Brain pericyte (primary cell): Measurements from ENCODE around the gene NRGN.

Experiments
- DNase-seq: peaks from one replicate; pipeline ENCODE4 v3.0.0-alpha.2; 2012; ENCODE audit warnings: low read depth, low spot score

The NRGN gene

DNA sequence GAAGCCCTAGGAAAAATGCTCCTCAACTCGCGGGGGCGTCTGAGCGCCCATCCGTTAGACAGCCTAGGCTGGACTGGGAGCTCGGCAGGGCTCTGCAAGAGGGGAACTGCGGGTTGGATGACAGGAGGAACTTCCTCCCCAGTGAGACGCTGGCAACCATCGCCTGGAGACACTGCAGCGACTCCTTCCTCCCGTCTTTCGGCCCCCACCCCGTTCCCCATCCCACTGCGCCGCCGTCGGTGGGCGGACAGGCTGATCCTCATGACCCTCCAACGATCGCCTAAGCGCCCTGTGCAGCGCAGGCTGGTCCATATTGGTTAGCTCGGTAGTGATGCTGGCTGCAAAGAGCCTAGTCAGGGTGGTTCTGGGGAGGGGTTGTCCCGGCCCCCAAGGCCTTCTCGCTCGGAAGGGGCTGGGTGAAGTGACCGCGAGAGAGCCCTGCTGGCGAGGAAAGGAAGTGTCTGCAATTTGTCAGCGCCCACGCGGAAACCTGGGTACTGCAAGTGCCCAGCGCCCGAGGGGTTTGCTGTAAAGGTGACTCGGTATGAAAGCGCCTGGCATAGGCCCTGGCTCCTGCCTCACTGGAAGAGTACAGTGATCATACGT lies 638 bp downstream of the NRGN start:
- DNase-seq, result no peak

DNA sequence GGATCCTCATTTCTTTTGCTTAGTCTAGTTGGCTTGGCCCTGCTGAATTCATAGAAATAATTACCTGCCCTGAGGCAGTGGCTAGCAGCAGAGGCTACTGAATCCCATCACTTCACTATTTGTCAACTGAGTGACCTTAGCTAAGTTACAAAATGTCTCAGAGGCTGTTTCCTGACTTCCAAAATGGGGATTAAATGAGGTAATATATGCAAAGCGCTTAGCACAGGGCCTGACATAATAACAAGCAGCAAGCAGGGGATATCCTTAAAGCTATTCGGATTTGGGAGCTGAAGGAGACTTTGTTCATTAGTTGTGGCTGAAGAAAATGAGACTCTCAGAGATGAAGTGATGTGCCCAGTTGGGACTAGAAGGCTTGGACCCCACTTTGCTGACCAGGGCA lies 2.8 kb downstream of the NRGN start:
- no peak for DNase-seq

DNA sequence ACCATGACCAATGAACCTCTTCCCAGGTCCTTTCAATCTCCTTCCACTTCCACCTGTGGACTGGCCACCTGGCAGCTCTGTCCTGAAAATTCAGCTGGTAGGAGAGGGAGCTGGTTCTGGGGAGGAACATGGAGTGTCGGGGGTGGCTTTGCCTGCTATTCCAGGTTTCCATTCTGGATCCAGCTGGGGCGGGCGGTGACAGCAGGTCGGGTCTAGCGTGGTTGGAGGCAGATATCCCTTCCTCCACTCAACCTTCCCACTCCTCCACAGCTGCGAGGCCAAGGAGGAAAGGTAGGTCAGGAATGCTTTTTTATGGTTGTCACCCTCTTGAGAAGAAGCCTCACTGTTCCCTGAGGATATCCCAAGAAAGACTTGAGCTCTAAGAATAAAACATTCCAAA lies 3.3 kb downstream of the NRGN start:
- no peak for DNase-seq

DNA sequence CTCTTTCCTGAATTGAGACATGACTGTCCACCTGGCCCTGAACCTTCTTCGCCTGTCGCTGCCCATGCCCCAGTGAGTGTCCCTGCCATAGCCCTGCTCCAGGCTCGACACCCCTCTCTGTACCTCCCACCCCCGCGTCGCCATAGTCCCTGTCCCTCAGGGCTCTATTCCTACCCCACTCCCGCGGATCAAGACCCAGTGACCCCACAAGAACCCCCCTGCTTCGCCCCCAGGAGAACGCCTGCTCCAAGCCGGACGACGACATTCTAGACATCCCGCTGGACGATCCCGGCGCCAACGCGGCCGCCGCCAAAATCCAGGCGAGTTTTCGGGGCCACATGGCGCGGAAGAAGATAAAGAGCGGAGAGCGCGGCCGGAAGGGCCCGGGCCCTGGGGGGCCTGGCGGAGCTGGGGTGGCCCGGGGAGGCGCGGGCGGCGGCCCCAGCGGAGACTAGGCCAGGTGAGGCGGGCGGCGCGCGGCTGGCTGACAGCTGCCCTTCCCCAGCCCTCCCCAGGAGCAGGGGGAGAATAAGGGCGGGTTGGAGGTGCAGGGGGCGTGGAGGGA lies 5.6 kb downstream of the NRGN start:
- DNase-seq, result no peak

DNA sequence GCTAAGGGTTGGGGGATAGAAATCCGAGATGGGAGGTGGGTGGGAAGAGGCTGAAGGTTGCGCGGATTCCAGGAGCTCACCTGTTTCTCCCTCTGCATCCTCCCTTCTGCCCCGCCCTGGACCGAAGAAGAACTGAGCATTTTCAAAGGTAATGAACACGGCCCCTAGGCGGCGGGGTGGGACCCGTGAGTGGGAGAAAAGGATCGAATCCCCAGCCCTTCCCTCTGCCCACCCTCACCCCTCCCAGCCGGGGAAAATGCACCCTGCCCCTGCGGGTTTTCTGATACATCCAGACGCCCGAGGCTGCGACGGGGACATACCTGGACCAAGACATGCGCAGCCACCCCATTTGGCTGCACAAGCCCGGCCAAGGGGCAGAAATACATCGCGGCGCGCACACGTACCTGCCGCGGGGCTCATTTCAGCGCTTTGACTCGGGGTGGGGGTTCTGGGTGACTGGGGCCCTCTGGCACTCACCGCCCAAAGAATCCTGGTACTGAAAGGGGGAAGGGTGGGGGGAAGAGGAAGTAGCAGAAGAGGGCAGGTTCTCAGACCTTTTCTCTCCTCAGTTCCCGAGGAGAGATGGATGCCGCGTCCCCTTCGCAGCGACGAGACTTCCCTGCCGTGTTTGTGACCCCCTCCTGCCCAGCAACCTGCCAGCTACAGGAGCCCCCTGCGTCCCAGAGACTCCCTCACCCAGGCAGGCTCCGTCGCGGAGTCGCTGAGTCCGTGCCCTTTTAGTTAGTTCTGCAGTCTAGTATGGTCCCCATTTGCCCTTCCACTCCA lies 6.3 kb downstream of the NRGN start:
- no peak for DNase-seq

DNA sequence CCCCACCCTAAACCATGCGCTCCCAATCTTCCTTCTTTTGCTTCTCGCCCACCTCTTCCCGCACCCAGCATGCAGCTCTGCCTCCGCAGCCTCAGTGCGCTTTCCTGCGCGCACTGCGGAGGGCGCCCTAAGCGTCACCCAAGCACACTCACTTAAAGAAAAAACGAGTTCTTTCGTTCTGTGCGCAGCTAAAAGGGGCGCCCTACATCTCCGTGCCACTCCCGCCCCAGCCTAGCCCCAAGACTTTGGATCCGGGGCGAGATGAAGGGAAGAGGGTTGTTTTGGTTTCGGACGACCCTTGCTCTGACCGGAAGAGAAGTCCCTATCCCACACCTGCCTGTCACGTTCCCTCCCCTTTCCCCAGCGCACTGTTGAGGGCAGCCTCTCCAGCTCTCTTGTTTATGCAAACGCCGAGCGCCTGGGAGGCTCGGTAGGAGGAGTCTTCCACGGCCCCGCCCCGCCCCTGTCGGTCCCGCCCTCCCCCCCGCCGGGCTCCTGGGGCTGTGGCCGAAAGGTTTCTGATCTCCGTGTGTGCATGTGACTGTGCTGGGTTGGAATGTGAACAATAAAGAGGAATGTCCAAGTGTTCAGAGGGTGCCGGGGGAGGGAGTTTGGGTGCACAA lies 7.0 kb downstream of the NRGN start:
- no peak for DNase-seq

DNA sequence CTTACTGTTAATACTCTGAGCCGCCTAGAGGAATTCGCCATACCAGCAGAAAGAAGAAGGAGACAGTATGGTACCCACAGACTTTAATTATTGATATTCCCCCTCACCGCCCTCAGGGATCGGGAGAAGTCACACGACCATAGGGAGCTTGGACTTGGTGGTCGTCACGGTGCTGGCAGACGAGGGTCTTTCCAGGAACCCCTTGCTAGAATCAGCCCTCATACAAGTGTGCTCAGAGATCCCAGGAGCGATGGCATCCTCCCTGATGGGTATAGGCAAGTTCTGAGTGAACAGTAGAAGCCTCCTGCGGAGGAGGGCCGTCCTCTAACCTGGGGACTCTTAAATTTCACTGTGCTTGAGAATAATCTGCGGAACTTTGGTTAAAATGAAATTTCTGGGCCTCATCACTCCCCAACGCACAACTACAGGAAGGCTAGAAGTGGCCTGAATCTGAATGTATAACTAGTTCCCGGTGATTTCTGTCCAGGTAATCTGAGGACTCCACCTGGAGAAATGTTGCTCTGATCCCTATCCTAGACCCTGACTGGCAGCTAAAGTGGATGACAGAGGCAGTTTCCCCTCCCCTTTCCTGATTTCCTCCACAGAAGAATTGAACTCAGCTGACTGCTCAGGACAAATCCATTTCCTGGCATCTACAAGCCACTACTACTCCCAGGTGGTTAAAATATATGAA lies 7.8 kb downstream of the NRGN start:
- no peak for DNase-seq

DNA sequence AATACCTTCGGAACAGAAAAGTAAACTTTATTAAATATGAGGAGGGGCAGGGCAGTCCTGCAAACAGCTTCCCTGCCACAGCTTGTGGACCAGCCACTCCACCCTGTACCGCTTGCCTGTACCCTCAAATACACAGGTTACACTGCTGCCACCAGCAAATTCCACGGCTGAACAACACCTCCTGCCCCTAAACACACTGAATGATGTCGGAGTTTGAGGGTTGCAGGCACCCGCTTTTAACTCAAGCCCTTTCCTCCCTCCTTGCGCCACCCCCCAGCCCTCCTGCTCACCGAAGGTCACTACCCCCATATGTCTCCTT lies 8.3 kb downstream of the NRGN start:
- DNase-seq, result no peak

DNA sequence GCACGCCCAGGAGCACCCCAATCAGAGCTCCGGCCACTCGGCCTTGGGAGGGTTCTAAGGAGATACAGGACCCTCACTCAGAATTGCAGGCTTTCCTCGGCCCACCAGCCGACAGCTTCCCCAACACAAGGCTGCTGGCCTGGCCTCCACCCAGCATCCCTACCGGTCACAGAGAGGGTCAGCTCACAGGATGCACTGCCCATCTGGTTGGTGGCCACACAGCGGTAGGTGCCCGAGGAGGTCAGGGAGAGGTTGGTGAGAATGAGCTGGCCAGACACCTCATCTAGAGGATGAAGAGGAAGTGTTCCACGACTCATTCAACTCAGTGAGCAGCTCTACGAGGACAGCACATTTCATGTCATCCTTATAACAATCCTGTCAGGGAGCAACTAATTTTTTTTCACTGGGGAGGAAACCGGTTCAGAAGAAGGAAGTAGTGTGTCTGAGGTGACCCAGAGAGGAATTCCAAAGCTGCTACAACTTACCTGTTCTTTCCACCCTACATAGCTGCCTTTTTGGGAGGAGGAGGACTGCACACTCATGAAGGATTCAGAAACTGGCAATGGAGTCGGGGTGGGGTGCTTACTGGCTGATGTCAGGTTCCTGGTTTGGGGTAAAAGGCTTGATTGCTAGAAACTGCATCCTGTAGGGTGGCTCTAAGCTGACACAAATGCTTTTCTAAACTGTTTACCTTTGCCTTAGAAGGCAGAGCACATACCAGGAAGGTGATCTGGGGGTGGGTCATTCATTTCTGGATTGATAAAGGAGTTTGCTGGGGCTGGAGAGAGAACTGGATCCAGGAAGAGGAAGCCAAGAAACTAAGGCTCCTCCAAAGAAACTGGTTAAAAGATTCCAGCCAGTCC lies 9.0 kb downstream of the NRGN start:
- no peak for DNase-seq

DNA sequence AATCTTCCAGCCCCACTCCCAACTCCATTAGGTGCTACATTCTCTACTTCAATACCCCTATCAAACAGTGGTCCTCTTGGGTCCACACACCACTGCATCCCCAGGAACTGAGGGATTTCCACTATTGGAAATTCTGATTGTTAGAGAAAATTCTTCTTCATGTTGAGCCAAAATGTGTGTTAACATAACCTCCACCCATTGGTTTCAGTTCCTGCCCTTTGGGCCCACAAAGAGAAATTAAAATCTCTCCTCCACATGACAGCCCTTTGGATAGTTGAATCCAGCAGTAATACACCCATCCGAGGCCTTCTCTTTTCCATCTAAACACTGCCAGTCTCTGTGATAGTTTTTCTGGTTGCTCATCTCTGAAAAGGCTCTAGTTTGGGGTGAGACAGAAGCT lies 10.2 kb downstream of the NRGN start:
- DNase-seq, result no peak

DNA sequence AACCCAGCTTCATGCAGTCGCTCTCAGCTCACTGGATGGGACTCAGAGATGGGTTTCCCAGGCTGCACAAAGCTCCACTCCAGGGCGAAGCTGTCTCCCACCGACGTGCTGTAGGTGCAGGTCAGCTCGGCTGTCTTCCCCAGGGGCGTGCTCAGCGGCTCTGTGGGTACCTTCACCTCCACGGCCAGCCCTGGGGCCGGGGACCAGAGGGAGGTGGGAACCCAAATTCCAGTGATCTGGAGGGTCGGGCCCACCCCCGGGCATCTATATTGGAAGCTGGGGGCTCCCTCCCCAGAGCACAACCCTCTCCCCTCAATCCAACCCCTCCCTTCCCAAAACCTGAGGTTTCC lies 11.6 kb downstream of the NRGN start:
- DNase-seq, result no peak

DNA sequence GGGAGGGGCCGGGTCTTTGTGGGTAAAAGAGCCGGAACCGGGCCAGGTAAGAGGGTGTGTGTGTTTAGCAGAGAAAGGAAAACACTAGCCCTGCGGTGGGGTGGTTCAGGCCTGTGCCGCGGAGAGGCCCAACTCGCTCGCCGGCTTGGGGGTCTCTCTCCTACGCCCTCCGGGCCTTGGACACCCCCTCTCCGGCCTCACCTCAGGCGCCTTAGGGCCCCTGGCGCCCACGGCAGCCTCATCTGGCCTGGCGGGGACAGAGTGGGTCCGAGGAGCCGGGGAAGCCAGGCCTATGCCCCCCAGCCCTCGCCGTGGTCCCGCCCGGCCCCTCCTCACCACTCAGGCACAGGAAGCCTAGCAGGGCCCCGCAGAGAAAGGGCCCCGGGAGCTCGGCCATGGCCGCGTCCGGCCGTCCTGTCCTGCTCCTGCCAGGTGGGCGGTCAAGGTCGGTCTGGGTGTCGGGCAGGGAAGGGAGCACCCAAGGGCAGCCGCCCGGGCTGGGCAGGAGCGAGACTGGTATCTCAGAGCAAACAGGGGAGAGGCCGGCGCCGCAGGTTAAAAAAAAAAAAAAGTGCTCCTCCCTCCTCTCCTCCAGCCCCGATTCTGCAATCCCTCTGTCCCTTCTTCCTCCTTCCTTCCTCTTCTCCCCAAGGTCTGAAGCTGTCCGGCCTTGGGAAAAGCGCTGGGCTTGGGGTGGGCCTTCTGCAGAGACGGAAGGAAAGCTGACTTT lies 12.2 kb downstream of the NRGN start, which contains the start of gene VSIG2:
Gene VSIG2 (minus strand): TSS at position 515 of the 730 bp plus-strand sequence. CDS start 118 bp downstream, at position 397.
- DNase-seq, result no peak

DNA sequence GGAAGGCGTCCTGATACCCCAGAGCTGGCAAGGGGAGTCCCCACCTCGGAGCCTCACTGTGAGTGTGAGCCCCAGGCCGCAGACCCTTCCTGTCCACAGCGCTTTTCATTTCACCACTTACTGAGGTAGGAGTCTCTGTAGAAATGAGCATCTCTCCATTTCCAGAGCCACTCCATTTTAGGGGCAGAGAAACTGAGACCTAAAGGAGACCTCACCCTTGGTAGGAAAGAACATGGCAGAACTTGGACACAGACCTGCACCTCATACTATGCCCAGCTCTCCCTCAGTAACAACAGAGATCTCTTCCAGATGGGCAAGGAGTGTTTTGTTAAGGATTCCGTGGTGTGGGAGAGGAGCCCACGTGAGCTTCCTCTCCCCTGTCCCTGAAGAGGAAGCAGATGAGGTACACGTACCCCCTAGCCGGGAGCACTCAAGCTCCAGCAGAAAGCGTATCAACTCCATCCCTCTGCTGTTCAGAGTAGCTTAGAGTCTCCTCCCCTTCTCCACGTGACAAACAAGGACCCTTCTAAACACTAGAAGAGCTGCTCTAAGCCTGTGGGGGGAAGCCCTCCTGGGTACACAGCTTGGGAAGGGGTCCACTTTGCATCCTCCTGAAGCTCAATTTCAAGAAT lies 12.8 kb downstream of the NRGN start:
- no peak for DNase-seq

DNA sequence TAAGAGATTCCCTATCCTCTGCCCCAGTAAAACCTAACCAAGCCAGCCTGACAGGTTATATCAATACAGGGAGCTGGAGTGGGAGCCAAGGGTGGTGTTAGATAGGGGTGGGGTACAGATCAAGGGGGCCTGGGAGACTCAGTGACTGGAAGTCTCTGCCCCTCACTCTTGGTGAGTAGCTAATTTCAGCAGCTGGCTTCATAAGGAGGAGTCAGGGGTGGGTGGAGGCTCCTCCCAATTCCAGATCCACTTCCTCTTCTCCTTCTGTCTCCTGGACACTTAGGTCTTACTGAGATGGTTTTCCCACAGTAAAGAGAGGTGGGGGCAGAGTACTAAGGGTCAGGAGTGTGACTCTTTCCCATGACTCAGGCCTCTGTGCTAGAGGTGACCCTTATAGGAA lies 13.5 kb downstream of the NRGN start:
- DNase-seq, result no peak

DNA sequence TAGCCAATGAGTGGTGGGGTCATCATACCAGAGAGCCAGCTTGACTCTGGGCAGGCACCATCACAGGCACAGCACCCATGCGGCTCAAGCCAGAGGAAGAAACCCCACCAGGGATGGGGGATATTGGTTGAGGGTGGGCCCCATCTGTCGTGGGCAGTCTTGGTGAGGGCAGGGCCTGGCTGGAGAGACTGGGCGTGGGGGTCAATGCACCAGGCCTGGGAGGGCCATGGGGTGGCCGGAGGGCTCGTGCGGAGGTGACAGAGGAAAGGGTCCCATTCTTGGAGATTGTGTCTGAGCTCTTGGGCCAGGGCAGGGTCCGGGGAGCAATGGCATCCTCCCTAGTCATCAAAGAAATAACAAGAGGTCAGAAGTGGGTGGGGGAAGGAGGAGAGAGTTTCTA lies 13.9 kb downstream of the NRGN start:
- DNase-seq, result no peak

DNA sequence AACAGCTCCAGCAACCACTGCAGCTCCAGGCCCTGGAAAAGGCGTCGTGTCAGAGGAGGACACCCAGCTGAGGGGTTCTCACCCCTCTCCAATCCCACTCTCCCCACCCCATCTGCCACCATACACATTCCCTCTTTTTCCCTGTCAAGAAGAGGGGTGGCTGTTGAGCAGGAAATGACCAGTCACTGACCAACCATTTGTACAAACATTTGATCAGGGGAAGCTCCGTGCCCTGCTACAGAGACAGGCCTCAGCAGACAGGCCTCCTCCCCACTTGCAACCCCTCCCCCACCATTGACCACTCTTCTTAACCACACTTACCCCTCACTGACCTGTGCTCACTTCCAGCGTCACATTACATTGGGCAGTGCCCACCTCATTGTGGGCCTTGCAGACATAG lies 14.6 kb downstream of the NRGN start:
- no peak for DNase-seq

DNA sequence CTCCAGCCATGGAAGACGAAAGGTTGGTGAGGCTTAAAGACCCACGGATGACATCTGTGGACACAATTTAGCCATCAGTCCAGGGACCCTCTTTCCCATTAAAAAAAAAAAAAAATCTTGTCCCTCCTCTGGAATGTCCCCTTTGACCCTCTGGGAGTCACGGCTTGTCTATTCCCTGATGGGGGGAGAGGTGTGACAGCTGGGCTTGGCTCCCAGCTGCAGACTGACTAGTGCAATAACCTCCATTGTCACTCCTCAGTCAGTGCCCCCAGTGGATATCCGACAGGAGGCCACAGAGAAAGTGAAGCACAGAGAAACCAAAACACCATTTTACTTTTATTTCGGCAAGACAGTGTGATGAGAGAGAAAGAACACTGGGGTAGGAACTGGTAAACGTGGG lies 15.0 kb downstream of the NRGN start:
- no peak for DNase-seq

DNA sequence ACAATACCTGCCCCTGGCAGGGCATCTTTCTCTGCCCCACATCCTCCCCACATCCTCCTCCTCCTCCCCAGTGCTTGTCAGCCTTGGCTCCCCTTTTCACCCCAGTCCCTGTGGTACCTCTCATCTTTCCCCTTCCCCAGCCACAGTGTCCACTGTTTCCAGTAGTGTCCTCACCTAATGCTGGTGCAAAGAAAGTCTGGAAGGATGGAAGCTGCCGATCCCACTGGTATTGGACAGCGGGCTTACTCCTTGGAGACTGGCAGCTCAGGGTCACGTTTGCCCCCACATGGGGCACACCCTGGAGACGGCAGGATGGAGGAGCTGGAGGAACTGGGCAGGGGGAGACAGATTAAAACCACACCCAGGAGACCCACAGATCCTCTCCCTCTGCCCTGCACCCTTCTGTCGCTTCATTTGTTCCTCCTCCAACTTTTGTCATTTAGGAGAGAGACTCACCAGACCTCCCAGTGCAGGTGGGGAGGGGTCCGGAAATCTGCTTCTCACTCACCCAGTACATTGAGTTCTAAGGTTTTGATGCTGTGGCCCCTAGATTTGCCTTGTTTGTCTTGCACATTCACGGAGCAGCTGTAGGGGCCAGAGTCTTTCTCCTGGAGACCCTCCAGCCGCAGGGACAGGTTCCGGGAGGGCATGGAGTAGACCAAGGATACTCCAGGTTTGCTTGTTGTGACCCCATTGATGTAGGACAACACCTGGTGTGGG lies 16.5 kb downstream of the NRGN start:
- DNase-seq, result no peak

DNA sequence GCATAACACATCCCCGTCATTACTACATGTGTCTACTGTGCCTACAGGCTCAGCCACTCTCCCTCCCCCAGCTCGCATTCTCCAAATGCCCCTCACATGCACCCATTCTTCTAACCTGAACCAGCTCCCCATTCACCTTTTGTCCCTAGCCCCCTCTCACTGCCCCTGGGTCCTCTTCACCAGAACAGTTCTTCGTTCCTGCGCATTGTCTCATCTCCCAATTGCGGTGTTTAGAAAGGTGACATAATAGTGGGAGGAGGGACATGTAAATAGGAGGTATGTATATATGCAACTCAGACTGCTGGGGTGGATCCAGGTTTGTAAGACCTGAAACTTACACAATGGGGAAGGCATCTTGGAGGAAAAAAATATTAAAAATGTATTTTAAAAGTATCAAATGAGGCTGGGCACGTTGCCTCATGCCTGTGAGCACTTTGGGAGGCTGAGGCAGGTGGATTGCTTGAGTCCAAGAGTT lies 17.0 kb downstream of the NRGN start:
- DNase-seq, result no peak
